GM18868 (cell line): Measurements from ENCODE around the gene PARP6.

Source experiments
- ATAC-seq: cut with Tn5 transposase; IDR thresholded peaks from one replicate; pipeline ENCODE4 v1.9.1; 2021; ENCODE audit warnings: mild to moderate bottlenecking, moderate library complexity; ENCODE audit not compliant: unreplicated experiment

The PARP6 gene

GRCh38 chr15:72201391-72201921, 70.9 kb downstream of the PARP6 start:
- ATAC-seq = no peak

DNA sequence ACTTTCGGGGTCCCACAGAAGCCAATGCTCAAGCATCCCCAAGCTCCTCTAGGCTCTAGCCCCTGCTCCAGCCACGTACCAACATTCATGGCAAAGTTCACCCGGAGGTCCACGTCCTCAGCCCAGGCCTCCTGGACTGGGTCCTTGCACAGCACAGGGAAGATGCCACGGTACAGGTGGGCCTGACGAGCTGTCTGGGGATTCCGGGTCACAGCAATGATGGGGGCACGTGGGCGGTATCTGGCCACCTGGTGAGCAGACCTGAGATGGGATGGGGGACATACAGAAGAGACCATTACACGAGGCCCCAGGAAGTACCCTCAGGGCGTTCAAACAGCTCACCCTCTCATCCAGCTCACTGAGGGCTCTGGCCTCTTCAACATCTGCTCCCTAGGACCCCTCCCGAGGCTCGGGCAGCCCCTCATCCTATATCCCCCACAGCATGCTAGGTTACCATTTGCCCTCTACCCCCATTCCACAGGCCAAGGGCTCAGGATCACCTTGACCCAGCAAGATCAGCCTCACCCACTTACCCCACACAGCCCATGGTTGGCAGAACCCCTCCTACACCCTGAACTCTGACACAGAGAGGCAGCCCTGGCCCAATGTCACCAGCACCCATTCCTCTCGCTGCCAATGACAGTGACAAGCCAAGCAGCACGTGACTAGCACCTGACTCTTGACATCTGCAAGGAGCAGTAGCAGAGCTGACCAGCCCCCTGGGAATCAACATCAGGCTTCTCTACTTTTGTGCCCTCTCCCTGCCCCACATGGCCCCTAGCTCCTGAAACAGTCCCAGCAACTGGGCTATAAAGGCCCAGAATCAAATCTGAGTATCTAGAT, 71.7 kb downstream of the PARP6 start:
- ATAC-seq = no peak

- ATAC-seq = no peak
These were observed 72.6 kb downstream of the PARP6 start for GRCh38 chr15:72199721-72200212.

- ATAC-seq = no peak
These were observed 73.2 kb downstream of the PARP6 start for GRCh38 chr15:72199205-72199515.

DNA sequence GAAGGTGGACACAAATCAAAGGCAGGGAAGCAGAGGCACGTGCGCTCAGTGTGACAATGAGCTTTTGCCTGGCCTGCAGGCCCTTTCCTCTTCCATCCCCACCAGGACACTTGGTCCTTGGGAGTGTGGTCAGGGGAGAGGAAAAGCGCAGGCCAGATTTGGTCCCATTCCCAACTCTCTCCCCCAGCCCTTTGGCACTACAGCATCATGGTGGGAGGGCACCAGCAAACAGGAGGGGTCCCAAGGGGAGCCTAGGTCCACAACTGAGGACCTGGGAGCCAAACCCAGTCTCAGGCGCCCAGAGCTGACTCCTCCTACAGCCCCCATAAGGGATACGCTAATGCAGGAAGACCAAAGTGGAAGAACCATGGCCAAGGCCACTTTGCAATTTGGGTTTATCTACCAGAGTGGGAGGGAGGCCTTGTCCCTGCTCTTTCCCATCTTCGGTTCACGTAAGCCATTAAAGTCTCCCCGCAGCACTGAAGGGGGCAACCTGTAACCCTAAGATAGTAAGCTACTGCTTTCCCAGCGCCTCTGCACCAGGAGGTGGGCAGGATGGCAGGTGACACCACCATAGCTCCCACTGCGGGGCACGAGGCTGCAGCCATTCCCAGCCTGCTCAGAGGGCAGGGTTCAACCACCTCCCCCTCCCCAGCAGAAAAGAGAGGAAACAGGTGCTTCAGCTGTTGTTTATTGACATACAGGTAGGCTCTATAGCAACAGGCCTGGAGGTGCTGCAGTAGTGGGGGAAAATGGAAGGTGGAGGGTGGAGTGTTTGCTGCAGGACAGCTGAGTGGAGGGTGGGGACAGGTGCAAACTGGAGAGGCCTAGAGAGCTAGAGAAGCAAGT, 73.8 kb downstream of the PARP6 start:
- ATAC-seq = peak; percentile 3

- peak; percentile 47 for ATAC-seq
These were observed 74.6 kb downstream of the PARP6 start, which contains the start of gene GRAMD2A for GRCh38 chr15:72197460-72198355. Gene GRAMD2A, minus strand, starts transcription at chr15:72197787.

- no peak for ATAC-seq
These were observed 75.3 kb downstream of the PARP6 start for GRCh38 chr15:72197041-72197459.

GRCh38 chr15:72196409-72197040, 75.8 kb downstream of the PARP6 start:
- ATAC-seq = no peak

GRCh38 chr15:72195101-72195511, 77.2 kb downstream of the PARP6 start:
- ATAC-seq = no peak

DNA sequence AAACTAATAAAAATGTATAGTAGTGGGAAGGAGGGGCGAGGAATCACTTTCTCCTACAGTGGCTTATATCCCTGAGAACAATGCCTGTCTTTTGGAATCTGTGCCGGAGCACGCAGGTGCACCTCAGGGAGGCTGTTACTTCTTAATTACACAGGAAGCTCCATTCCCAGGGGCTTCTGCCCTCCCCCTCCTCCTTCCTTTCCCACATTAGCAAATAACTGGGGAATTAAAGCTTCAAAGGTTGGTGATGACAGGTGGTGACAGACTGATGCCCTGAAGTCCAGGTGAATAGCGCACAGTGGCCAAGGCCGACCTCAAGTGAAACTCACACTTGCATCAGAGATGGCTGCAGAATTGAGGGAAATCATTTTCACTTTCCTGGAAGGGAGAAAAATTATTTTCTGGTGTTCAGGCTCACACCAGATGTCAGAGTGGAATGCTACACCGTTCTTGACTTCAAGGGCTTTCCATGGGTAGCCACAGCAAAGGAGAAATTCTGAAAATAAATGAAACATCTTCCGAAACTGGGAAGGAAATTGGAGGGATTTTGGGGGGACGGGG, 78.4 kb downstream of the PARP6 start:
- no peak for ATAC-seq

DNA sequence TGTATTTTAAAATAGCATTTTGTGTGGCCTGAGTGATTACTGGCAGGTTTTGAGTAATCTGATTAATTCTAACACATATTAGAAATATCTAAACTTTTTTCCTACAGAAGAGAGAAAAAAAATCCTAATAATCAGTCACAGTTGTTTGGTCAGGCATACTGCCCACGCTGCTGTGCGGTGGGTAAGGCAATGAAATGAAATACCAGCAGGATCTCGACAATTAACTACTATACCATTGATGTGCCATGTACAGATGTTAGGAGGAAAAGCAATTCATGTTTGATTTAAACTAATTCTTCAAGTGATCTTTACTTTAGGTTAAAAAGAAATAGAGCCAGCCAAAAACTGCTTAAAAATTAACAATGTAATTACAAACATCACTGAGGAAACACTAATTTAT, 79.9 kb downstream of the PARP6 start:
- ATAC-seq = no peak
